Fibroblast of upper back skin (primary cell): Measurements from ENCODE around the gene SHBG.
"Not testable (repeated sequence)": the region's sequence is repeated elsewhere in the genome, so short reads cannot be mapped to it uniquely, and the experiment has no call there.

Source experiments
- DNase-seq: peaks from one replicate; pipeline ENCODE4 v3.0.0-alpha.2; 2013

Gene SHBG, protein sequence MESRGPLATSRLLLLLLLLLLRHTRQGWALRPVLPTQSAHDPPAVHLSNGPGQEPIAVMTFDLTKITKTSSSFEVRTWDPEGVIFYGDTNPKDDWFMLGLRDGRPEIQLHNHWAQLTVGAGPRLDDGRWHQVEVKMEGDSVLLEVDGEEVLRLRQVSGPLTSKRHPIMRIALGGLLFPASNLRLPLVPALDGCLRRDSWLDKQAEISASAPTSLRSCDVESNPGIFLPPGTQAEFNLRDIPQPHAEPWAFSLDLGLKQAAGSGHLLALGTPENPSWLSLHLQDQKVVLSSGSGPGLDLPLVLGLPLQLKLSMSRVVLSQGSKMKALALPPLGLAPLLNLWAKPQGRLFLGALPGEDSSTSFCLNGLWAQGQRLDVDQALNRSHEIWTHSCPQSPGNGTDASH

DNA sequence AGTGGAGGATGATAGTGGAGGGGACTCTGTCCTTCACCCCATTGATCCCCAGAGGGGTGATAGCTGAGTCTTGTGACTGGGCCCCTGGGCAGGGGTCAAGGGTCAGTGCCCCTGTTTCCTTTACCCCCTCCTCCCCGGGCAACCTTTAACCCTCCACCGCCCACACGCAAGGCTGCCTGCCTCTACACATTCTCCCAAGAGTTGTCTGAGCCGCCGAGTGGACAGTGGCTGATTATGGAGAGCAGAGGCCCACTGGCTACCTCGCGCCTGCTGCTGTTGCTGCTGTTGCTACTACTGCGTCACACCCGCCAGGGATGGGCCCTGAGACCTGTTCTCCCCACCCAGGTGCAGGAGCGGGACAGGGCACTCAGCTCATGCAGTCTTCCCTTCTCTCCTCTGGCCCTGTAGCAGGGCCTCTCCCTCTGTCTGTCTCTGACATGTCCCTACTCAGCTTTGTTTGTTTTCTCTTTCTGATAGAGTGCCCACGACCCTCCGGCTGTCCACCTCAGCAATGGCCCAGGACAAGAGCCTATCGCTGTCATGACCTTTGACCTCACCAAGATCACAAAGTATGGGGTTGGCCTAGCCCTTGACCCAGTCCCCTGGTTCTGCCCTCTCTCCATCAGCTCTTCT, at the start of gene SHBG:
Gene SHBG, plus strand, starts transcription at position 197 of the 633 bp plus-strand sequence. Its CDS starts 38 bp downstream, at position 235.
- no peak for DNase-seq

DNA sequence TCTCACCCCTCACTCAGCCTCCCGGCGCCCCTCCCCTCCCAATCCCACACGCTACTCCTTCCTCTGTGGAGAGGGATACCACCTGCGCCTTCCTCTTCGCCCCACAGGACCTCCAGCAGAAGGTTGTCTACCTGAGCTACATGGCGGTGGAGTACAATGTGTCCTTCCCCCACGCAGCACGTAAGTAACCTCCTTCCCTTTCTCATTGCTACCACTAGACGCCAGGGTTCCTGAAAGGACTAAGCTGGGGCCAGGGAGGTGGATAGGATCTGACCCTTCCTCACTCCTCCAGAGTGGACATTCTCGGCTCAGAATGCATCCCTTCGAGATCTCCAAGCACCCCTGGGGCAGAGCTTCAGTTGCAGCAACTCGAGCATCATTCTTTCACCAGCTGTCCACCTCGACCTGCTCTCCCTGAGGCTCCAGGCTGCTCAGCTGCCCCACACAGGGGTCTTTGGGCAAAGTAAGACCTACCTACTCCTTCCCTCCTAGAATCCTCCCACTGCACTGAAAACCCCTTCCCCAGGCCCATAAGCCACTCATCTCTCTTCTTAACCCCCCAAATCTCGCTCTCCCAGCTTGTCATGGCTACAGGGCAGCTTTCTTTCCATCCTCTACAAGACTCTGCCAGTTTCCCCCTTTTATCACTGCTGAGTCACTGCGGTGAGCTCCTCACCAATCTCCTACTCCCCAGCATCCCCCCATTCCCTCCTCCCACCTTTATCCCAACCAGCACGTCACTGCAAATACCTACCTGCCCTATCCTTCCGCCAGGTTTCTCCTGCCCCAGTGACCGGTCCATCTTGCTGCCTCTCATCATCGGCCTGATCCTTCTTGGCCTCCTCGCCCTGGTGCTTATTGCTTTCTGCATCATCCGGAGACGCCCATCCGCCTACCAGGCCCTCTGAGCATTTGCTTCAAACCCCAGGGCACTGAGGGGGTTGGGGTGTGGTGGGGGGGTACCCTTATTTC, 49.0 kb upstream of the SHBG start:
- no peak for DNase-seq

DNA sequence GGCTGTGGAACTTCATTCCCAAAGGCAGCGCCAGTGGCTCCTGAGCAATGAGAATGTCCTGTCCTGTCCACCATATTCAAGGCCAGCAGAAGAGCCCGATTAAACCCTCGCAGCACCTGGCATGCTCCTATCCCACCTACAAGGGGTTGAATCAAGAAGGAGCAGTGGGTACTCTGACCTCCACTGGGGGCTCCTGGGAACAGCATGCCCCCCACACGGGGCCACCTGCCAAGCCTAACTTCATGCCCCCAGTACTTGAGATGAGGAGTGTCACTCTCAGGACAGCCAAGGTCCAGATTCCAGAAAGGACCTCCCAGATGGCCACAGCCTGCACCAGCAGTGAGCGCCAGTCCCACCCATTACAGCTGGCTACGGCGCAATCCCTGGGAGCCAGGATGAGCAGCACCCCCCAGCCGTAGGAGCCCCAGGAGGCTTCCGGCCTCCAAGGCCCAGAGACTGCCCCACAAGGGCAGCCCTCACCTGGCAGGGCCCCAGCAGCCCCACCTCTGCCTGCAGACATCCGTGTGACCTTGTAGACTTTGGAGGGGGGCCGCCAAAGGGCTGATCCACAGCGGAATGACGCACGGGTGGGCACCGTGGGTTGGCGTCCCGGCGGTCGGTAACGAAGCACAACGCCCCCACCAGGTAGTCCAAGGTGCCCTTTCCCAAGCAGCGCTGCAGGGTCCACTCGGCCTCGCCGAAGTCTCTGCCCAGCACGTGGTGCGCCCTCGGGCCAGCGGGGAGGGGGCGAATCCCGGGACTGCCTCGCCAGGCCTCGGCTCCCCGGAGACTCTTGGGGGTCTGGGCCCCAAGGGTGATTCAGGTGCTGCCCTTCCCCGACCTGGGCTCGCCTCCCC, 47.3 kb upstream of the SHBG start:
- no peak for DNase-seq

DNA sequence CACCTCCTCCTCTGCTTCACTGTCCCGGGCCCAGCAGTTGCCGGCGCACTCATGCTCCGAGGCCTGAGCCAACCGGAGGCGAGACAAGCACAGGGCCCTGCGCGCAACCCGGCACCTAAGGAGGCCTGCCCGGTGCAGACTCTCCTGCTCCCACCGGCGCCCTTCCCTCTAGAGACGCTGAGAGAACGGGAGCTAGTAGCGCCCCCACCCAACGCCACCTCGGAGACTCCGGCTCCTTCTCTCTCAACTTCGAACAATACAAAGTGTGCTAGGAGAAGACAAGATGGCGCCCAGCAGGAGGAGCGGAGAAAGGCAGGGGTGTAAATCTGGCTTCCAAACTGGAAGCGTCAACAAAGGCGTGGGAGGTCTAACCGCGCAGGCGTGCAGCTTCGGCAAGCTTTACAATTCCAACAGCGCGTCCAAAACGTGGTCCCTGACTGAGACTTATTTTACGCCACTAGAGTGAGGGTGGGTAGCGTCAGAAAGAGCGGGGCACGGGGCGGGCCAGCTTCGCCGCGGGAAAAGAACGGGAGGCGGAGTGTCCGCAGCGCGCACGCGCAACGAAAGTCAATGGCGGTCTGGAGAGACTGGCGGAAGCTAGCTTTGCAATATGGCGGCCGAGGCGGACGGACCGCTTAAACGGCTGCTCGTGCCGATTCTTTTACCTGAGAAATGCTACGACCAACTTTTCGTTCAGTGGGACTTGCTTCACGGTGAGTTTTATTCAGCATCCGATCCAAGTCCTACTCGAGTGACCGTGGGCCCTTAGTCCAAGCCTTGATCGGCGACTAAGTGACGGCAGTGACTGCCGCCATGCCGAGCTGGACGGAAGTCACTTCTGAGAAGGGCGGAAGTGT, 46.5 kb upstream of the SHBG start, which contains the start of gene MPDU1:
Gene MPDU1, plus strand, starts transcription at position 600 of the 857 bp plus-strand sequence. Its CDS starts 11 bp downstream, at position 611.
- DNase-seq = peak; percentile 98

DNA sequence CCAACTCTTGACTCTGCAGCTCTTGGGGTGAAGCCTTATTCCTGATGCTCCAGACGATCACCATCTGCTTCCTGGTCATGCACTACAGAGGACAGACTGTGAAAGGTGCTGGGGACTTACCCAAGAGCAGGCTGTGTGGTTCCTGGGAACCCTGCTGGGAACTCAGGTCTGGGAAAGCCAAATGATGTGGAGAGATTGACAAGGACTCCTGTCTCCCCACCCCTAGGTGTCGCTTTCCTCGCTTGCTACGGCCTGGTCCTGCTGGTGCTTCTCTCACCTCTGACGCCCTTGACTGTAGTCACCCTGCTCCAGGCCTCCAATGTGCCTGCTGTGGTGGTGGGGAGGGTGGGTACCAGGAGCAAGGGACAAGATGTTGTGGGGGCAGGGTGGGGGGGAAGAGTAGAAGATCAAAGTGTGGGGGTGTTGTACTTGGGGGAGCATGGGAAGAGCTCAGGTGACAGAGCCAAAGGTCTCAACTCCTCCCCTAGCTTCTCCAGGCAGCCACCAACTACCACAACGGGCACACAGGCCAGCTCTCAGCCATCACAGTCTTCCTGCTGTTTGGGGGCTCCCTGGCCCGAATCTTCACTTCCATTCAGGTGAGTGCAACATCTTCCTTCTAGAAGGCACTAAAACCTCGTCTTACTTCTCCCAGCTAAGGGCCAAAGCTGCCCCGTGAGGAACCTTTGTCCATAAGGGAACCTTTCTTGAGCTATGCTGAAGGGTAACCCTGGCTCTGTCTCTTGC, 43.1 kb upstream of the SHBG start:
- DNase-seq = no peak

DNA sequence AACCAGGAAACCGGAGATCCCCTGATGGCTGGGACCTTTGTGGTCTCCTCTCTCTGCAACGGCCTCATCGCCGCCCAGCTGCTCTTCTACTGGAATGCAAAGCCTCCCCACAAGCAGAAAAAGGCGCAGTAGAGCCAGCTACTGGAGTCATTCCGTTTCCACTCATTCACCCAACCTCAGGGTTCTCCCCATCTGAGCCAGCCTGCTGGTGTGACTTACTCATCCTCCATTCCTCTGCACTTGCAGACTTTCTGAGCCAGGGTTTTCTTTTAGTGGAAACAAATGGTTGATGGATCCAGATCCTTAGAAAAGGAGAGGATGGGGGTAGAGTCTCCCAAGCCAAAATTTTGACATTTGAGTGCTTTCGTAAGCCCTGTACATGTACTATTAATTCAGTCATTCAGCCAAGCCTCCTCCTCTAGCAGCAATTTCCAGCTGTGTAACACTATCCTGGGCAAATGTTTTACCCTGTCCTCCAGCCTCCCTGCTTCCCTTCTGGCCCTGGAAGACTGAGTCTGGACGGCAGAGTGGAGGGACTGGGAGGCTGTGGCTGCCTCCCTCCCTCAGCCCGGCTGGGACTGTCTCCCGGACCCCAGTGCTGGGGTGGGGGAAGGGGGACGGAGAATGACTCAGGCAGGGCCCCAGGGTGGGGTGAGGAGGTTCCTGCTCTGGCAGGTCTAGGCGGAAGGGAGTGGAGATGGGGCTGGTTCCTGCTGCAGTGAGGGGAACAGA, 42.3 kb upstream of the SHBG start:
- peak; percentile 95 for DNase-seq

DNA sequence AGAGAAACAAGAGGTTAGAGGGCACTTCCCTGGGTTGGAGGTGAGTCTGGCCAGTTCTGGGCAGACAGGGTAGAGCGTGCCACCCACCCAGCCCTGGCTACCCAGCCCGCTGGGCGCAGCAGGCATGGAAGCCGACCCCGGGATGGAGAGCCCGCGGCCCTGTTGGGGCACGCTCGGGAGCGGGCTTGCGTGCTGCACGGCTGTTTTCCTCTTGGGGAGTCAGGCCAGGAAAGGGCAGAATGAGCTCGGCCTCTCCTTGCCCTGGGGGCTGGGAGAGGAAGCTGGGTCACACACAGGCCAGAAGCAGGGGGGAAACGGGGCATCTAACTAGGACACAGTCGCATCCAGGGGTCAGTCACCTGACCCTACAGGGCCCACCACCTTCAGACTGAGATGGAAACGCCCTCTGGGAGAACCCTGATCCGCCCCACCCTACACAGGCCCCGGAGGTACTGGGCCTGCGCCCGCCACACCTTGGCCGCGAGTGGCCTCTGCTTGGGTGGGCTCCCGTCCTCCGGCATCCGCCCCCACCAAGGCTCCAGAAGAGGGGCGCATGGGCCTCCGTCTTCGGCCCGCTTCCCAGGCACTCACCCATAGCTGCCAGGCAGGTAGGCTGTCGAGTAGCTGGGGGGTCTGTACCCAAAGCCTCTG, 41.3 kb upstream of the SHBG start:
- DNase-seq = no peak

DNA sequence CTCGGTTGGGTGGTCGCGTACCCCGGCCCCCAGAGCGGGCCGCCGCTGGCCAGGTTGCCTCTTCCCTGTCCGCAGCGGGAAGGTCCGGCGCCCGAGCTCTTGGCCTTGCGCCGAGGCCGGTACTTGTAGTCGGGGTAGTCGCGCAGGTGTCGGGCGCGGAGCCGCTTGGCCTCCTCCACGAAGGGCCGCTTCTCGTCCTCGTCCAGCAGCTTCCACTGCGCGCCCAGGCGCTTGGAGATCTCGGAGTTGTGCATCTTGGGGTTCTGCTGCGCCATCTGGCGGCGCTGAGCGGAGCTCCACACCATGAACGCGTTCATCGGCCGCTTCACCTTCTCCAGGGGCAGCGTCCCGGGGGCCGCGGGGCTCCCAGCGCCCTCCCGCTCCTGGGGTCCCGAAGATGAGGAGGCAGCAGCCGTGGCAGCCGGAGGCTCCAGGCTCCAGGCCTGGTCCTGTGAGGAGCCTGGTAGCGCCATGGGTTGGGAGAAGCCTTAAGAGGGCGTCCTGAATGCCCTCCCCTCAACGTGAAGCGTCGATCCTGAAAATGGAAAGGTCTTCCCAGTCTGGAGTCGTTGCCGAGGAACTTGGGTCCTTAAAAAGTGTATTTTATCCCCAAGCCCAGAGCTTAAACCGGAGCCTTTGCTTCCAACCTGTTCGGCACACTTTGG, 40.6 kb upstream of the SHBG start:
- peak; percentile 81 for DNase-seq

DNA sequence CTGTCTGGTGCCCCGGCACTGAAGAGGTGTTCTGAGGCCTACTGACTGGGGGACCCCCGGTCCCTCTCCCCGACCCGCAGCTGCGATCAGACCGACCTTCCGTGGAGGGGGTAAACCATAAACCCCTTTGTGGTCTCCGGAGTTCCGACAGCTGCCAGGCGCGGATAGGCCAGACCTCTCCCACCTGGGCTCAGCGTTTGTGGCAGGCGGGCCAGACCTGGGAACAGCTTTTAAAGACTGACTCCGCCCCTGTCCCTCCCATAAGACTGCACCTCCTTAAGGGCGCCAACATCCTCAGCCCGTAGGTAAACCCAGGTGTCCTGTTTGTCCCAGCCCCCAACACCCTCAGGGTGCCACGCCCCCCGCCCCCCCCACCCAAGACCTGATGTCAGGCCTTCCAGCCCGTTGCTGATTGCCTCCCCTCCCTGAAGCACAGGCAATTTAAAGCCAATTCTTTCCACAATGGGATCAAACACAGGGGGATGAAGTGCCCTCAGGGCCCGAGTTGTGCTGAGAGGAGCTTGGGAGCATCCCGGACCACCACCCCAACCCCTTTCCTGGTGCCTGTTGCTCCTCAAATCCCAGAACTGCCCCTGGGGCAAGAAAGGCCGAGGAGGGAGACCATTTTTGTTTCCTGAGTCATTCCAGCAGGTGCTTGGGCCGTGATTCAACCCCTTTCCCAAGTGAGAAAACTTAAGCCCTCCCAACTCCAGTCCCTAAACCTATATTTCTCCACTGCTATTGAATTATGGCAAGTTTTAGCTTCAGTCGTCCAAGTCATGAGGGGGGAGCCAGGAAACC, 39.8 kb upstream of the SHBG start, which contains the start of gene SOX15:
Gene SOX15, minus strand, starts transcription at position 204 of the 801 bp plus-strand sequence. CDS start 418 bp downstream, outside the sequence.
- DNase-seq = no peak

DNA sequence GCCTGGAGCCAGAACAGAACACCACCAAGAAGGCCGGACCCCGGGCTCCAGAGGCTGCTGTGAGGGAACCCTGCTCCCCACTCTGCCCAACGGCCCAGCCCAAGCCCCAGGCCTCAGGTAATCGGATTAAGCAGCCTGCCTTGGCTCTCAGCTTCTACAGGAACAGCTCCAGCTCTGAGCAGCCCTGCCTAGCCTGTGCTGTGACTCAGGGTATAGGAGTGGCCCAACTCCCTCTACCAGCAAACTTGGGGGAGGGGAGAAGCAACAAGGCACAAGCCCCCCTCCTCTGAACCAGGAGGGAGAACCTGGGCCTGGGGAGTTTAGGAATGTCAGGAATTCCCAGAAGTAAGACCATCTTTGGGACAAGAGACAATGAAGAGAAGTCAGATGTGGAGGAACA, 39.2 kb upstream of the SHBG start:
- peak; percentile 62 for DNase-seq

DNA sequence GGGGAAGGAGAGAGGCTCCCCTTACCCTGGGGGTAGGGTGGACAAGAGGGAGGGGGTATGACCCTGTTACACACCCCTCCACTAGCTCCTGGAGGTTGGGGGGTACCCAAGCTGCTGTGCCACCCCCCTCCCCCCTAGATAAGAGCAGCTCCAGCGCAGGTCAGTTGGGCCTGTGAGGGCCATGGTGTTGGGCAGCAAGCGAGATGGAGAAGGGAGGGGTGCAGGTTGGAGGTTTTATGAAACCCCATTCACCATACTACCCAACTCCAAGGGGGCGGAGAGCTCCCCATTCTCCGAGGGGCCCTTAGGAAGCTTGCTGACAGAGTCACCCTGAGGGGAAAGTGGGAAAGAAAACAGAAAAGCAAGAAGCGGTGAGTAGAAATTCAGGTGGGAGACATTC, 38.3 kb upstream of the SHBG start:
- DNase-seq = no peak

DNA sequence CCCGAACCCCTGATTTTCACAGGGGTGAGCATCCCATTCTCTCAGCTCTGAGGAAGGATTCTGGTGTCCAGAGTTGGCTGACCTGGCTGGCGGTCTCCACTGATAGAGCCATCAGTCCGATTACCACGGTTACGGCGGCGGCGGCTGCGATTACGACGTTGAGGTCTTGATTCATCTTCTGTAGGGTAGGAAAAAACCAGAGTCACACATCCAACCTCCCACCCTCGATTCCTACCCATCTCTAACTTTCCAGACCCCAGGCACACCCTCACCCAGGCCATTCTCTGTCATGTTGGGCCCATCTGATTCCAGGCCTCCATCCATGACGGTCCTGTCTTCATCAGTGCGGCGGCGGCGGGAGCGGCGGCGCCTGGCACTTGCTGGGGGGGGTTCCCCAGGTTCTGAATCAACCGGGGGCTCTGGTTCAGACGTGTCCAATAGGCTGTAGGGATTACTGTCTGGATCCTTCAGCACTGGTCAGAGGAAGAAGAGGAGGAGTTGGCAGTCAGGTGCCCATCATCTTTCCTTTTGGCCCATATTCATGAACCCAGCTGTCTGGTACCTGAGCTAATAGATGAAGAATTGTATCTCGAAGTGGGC, 37.4 kb upstream of the SHBG start:
- no peak for DNase-seq

DNA sequence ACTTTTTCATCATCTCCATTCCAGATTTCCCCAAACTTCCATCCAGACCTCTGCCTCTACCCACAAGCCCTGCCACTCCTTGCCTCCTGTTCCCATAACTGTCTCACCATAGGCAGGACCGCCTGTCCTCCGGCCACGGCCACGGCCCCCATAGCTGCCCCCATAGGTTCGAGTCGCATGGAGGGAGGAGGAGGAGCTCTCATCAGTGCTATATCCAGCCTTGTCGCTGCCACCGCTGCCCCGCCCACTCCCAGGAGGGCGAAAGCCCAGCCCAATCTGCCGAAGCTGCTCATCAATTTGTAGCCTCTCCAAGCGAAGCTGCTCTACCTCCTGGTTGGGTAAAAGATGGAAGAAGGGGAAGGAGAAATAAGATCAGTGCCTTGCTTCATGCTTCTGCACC, 36.6 kb upstream of the SHBG start:
- DNase-seq = no peak

DNA sequence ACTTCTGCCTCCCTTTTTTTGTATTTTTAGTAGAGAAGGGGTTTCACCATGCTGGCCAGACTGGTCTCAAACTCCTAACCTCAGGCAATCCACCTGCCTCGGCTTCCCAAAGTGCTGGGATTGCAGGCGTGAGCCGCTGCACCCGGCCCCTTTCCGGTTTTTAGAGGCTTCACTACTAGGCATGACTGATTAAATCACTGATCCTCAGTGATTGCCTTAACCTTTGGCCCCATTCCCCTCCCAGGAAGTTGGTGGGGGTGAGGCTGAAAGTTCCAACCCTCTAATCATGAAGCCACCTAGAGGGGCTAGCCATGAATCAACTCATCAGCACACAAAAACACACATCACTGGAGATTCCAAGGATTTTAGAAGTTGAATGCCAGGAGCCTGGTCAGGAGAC, 32.4 kb upstream of the SHBG start:
- not testable (repeated sequence) for DNase-seq

DNA sequence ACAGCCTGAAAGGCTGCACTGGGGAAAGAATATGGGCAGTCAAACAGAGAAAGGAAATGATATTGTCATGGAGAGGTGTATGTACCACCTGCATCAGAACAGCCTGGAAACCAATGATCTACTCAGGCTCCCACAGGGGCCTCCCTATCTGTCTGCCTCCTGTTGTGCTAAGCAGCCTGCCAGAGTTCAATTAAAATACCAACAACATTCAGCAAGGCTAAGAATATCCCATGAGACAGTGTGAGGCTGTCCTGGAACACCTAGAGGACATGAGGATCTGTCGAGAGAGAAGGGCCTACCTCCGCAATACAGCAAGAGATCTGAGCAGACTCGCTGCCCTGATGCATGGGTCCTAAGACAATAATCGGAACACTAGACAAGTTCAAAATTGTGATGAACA, 23.7 kb upstream of the SHBG start:
- no peak for DNase-seq

DNA sequence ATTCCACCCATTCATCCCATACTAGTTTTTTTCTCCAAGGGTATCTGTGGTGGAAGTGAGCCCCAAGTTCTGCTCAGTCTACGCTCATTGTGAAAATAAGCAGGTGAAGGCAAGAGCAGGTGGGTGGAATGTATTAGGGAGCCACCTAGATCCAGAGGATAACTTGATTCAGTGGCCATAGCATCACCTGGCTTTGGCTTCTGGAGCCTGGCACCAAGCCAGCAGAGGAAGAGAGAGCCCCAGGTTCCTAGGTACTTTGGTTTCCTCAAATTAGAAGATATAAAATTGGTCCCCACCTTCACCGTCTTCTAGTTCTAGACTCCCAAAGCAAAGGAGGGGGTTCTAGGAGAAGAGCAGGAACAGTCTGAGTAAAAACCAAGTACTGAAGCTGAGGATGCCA, 19.3 kb upstream of the SHBG start:
- DNase-seq = no peak

DNA sequence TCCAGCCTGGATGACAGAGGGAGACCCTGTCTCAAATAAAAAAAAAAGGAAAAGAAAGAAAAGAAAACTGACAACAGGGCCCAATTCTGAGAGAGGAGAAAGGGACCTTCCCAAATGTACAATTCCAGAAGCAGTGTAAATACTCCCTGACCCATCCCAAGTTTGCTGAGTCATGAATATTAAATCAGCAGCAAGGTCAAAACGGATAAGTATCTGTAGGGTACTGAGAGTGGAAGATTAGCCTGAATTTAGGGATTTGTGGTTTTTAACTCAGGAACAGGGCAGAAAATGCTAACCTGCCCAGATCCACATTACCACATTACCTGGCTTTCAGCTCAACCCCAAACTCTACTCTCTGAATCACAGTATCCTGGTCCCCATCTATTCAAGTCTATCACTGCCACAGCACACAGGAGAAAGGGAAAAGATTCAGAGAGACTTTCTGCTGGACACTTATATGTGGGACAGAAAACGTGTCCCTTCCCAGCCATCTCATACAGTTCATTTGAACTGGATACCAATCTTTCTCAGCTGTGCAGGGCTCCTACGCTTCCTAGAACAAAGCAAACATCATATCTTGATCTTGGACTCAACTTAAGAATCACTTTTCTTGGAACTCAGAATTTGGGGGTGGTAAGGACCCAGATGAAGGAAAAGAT, 18.2 kb upstream of the SHBG start:
- no peak for DNase-seq
